ENCODE results near the gene EME1.
A peak's percentile ranks its signal among the peaks of the same experiment; 100 is the strongest.

Gene EME1

DNA sequence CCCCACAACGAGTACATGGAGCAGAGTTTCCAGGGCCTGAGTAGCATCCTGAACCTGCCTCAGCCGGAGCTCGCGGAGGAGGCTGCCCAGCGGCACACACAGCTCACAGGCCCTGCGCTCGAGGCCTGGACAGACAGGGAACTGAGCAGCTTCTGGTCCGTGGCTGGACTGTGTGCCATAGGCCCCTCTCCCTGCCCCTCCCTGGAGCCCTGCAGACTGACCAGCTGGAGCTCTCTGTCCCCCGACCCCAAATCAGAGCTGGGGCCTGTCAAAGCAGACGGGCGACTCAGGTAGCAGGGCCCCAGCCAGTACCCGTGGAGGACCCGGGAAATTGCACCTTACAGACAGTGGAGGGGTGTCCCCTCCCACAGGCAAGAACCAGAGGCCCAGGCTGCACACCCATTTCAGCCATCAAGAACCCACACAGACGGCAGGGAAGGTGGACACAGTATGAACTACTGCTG is 13.0 kb upstream of the EME1 start:
- H3K4me3 ChIP-seq (ENCODE audit: low read depth, low read length): no peak overlapping the region
- DNase-seq (ENCODE audit: low read depth, low spot score): no peak
- CTCF ChIA-PET: interaction anchor here (0.5 to 9.3 kb wide), 4 partner anchors 11 to 698 kb away, joined by 3 to 116 read pairs (median 50); partner anchors contain the start of genes EME1, MRPL27, RSAD1 and XYLT2
- POLR2A ChIA-PET: no interaction called here
- TF ChIP-seq, protein P1, sequence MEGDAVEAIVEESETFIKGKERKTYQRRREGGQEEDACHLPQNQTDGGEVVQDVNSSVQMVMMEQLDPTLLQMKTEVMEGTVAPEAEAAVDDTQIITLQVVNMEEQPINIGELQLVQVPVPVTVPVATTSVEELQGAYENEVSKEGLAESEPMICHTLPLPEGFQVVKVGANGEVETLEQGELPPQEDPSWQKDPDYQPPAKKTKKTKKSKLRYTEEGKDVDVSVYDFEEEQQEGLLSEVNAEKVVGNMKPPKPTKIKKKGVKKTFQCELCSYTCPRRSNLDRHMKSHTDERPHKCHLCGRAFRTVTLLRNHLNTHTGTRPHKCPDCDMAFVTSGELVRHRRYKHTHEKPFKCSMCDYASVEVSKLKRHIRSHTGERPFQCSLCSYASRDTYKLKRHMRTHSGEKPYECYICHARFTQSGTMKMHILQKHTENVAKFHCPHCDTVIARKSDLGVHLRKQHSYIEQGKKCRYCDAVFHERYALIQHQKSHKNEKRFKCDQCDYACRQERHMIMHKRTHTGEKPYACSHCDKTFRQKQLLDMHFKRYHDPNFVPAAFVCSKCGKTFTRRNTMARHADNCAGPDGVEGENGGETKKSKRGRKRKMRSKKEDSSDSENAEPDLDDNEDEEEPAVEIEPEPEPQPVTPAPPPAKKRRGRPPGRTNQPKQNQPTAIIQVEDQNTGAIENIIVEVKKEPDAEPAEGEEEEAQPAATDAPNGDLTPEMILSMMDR (IDR thresholded peaks at IDR 0.05; ENCODE audit: insufficient read depth, low read length, missing control alignments): no peak

GRCh38 chr17:50360486-50361115 is 12.4 kb upstream of the EME1 start:
- TF ChIP-seq, protein P1 (IDR thresholded peaks at IDR 0.05; ENCODE audit: insufficient read depth, low read length, missing control alignments): no peak
- no peak overlapping the region for H3K4me3 ChIP-seq (ENCODE audit: low read depth, low read length)
- ChIA-PET POLR2A (interaction anchor here (1.7 kb wide), 1 partner anchor 12 kb away, joined by 8 read pairs; no protein-coding TSS in a partner anchor), CTCF (interaction anchor here (1.2 to 9.3 kb wide), 7 partner anchors 11 to 266 kb away, joined by 4 to 116 read pairs (median 21); partner anchors contain the start of genes EME1, LRRC59, MRPL27 and RSAD1)
- DNase-seq (ENCODE audit: low read depth, low spot score): no peak

GRCh38 chr17:50361561-50362480 is 11.2 kb upstream of the EME1 start:
- POLR2A ChIA-PET: interaction anchor here (1.7 kb wide), 1 partner anchor 14 kb away, joined by 8 read pairs; no protein-coding TSS in a partner anchor
- H3K4me3 ChIP-seq (ENCODE audit: low read depth, low read length): no peak overlapping the region
- DNase-seq (ENCODE audit: low read depth, low spot score): no peak
- CTCF ChIA-PET: interaction anchor here (0.7 to 9.3 kb wide), 37 partner anchors 7 to 750 kb away, joined by 3 to 116 read pairs (median 4); partner anchors contain the start of genes EME1, LRRC59, MRPL27 and RSAD1
- TF ChIP-seq, protein P1 (IDR thresholded peaks at IDR 0.05; ENCODE audit: insufficient read depth, low read length, missing control alignments): peak; percentile 80

GRCh38 chr17:50362661-50363060 is 10.4 kb upstream of the EME1 start:
- DNase-seq (ENCODE audit: low read depth, low spot score): no peak
- POLR2A ChIA-PET: interaction anchor here (1.7 kb wide), 1 partner anchor 14 kb away, joined by 8 read pairs; no protein-coding TSS in a partner anchor
- TF ChIP-seq, protein P1 (IDR thresholded peaks at IDR 0.05; ENCODE audit: insufficient read depth, low read length, missing control alignments): no peak
- CTCF ChIA-PET: interaction anchor here (0.6 to 9.3 kb wide), 35 partner anchors 8 to 751 kb away, joined by 3 to 116 read pairs (median 4); partner anchors contain the start of genes EME1, LRRC59, MRPL27 and RSAD1
- H3K4me3 ChIP-seq (ENCODE audit: low read depth, low read length): no peak overlapping the region

- no peak overlapping the region for H3K4me3 ChIP-seq (ENCODE audit: low read depth, low read length)
- no peak for DNase-seq (ENCODE audit: low read depth, low spot score)
- CTCF ChIA-PET: interaction anchor here (0.6 to 9.3 kb wide), 12 partner anchors 8 to 269 kb away, joined by 3 to 116 read pairs (median 6); partner anchors contain the start of genes EME1, LRRC59, MRPL27 and PDK2
- TF ChIP-seq, protein P1 (IDR thresholded peaks at IDR 0.05; ENCODE audit: insufficient read depth, low read length, missing control alignments): no peak
- POLR2A ChIA-PET: no interaction called here
Observed at GRCh38 chr17:50363217-50364060, 9.6 kb upstream of the EME1 start.

Data from AG04449 (cell line).